MM.1S (cell line): ENCODE measurements around the gene TEKT3.

Source experiments
- EZH2 ChIP-seq: fragments of 300-600 bp; sonication (generic); optimal IDR thresholded peaks from 2 replicates; pipeline ENCODE3; 2017; ENCODE audit warnings: low read depth, mild to moderate bottlenecking, antibody characterized with exemption, low read length, mixed read lengths
- TF ChIP-seq, protein P1 (sequence below): fragments of 300-600 bp; sonication (generic); IDR thresholded peaks from 2 replicates; pipeline ENCODE4 v1.5.1; 2016; ENCODE audit warnings: antibody characterized with exemption, low read length, mixed read lengths

DNA sequence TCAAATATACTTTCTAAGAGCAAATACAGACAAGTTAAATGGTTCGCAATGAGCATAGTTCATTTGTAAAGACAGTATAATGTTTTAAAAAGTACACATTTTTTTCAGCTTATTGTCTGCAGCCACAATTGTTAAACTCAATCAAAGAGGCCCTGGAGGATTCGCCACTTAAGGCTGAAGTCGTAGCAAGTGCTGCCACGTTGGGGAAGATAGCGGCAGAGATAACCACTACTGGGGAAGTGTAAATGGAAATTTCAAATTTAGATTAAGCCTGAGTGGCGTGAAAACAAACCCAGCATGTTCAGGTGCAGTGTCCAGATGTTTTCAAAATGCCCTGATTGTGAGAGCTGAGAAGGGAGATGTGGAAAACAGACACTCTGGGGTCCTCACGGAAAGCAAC is 84.7 kb downstream of the TEKT3 start:
- TF ChIP-seq, protein P1, sequence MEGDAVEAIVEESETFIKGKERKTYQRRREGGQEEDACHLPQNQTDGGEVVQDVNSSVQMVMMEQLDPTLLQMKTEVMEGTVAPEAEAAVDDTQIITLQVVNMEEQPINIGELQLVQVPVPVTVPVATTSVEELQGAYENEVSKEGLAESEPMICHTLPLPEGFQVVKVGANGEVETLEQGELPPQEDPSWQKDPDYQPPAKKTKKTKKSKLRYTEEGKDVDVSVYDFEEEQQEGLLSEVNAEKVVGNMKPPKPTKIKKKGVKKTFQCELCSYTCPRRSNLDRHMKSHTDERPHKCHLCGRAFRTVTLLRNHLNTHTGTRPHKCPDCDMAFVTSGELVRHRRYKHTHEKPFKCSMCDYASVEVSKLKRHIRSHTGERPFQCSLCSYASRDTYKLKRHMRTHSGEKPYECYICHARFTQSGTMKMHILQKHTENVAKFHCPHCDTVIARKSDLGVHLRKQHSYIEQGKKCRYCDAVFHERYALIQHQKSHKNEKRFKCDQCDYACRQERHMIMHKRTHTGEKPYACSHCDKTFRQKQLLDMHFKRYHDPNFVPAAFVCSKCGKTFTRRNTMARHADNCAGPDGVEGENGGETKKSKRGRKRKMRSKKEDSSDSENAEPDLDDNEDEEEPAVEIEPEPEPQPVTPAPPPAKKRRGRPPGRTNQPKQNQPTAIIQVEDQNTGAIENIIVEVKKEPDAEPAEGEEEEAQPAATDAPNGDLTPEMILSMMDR: no peak
- no peak for TF ChIP-seq EZH2
